Sigmoid colon (tissue), 4 donors: ENCODE measurements around the gene USP17L30.
"Not testable (repeated sequence)": the region's sequence is repeated elsewhere in the genome, so short reads cannot be mapped to it uniquely, and the experiment has no call there.

Source experiments
- POLR2AphosphoS5 ChIP-seq, 4 donors: sonication (generic); formaldehyde crosslinking; IDR thresholded peaks; one replicate each; pipeline ENCODE4 v1.6.1; 2017; ENCODE audit warnings: antibody characterized with exemption in 4 of 4
- TF ChIP-seq, protein P1 (sequence below), 4 experiments: fragments of 450-650 bp in 3 of 4; fragments of 200-600 bp in 1 of 4; IDR thresholded peaks; one replicate each; pipeline ENCODE4 v1.5.1; 2016 to 2019; ENCODE audit warnings: antibody characterized with exemption in 4 of 4, mild to moderate bottlenecking in 3 of 4, moderate library complexity in 2 of 4

DNA sequence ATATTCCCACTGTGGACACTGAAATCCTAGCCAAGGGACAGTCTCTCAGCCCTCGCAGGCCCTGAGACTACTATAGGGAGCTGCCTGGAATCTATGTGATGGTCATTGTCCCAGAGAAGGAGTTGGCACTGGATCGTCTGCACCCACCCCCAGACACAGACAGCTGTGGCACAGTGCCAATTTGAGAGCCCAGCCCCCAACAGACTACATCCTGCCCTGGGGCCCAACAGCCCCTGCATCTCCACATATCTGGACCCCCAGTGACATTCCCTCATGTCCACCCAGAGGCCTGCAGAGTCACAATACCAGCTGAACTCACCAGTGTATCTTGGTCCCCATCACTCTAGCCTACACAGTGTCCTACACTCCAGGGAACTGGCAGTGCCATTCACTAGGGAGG is 42.8 kb downstream of the USP17L30 start:
- TF ChIP-seq, protein P1, sequence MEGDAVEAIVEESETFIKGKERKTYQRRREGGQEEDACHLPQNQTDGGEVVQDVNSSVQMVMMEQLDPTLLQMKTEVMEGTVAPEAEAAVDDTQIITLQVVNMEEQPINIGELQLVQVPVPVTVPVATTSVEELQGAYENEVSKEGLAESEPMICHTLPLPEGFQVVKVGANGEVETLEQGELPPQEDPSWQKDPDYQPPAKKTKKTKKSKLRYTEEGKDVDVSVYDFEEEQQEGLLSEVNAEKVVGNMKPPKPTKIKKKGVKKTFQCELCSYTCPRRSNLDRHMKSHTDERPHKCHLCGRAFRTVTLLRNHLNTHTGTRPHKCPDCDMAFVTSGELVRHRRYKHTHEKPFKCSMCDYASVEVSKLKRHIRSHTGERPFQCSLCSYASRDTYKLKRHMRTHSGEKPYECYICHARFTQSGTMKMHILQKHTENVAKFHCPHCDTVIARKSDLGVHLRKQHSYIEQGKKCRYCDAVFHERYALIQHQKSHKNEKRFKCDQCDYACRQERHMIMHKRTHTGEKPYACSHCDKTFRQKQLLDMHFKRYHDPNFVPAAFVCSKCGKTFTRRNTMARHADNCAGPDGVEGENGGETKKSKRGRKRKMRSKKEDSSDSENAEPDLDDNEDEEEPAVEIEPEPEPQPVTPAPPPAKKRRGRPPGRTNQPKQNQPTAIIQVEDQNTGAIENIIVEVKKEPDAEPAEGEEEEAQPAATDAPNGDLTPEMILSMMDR (IDR thresholded peaks at IDR 0.05): not testable (repeated sequence)
- TF ChIP-seq POLR2AphosphoS5 (IDR thresholded peaks at IDR 0.05): not testable (repeated sequence)
